OCI-M2 (cell line): ENCODE data around the gene ABCA4.

Experiments
- DNase-seq: peaks from one replicate; lab custom pipeline; 2025; ENCODE audit not compliant: unreplicated experiment; lab: John Stamatoyannopoulos, UW

The ABCA4 gene

DNA sequence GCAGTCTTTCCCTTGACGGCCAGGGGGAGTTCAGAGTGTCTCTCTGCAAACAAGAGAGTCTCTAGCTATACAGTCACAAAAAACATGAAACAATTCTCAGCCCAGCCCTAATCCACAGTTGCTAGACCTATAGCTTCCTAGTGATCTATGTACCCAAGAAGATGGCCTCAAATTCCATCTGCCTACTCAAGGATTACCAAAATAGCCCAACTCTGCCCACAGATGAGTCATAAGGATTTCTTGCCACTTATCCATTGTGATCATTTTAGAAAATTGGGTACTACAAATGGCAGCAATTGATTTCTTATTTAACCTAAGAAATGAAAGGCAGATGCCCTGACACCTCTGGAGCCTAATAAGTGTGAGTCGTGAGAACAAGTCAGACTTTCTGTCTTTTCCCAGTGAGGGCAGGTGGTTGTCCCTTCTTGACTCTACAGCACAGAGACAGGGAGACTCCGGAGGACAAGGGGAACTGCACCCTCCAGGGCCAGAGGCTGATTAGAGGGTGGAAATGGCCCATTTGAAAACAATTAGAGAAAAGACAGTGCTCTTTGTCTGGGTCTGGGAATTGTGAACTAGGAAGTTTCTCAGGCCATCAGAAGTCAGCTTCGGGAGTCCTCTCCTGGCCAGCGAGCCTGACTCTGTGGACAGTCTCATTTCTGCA is 65.4 kb downstream of the ABCA4 start:
- DNase-seq: no peak

DNA sequence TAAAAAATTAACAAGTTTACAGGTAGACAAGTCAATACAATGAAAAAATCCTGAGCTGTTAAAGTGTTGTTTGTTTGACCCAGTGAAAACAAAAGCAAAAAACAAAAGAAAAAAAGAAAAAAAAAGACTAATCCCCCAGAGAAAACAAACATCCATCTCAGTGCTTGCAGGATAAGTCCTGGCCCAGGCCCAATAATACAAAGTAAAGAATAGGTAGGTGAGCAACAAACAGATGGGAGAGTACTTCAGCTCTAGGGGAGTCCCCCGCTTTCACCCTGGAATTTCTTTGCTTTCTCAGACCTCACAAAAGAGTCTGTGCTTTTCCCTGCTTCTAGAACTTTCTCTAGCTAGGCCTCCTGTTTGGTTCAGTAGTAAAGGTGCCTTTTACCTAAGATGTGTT is 70.3 kb downstream of the ABCA4 start:
- DNase-seq: no peak

DNA sequence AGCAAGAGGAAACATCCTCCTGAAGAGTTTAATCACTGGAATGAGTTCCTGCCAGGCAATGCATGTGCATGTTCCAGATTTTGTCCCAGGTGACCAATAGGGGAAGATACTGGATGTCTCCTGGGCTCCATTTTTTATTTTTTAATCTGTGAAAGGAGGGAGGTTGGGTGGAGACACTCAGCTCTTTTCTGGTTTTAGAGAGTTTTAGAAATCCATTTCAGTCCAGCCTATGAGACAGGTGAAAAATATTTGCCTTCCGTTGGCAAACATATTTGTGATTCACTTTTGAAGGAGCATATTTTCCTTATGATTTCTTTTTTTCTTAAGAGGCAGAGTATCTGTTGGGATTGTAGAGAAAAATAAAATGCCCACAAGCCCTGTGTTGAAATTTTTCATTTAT is 70.7 kb downstream of the ABCA4 start:
- no peak for DNase-seq

- no peak for DNase-seq
Observed at GRCh38 chr1:94049791-94050190, 71.2 kb downstream of the ABCA4 start.

- DNase-seq: no peak
Observed at GRCh38 chr1:94048413-94049164, 72.4 kb downstream of the ABCA4 start.

DNA sequence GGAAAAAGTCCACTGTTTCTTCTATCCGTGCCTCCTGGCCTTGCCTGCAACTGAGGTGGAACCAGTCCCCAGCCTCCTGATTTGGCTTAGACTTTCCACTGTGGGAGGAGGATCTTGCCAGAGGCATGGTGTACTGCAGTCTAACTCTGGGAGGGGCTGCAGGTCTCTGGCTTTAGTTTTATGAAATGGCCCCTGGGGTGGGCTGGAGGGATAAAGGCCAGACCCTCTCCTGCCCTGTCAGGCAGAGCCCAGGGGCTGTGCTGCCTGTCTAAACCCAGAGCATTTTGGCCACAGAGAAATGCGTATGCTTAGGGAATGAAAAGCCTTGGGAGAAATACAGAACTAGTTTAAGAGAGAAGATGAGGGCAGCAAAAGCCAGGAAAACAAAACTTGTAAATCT is 73.0 kb downstream of the ABCA4 start:
- DNase-seq: no peak

DNA sequence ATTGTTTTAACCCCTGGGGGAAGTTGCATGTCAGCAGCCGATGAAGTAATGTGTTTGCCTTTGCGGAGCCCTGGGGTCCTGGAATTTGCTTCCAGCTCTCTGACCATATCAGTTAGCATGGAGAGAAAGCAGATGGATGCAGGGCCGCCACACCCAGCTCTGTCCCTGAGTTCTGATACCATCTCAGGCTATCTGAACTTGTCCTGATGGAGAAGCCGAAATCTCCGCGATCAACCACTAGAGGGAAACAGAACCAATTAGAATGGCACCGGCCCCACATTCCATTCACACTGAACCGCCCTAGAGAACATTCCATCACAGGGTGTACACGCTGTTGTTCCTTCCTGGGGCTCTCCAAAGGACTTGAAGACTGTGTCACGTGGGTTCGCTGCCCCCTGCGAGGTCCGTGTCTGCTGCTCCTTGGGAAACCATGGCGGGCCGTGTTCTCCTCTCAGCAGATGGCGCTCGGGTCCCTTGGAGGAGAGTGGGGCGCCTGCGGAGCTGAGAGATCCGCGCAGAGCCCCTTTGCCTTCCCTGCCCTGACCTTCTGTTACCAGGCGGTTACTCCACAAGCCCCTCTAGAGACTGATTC is 75.4 kb downstream of the ABCA4 start:
- DNase-seq: no peak

GRCh38 chr1:94044891-94045290 is 76.1 kb downstream of the ABCA4 start:
- DNase-seq: no peak

DNA sequence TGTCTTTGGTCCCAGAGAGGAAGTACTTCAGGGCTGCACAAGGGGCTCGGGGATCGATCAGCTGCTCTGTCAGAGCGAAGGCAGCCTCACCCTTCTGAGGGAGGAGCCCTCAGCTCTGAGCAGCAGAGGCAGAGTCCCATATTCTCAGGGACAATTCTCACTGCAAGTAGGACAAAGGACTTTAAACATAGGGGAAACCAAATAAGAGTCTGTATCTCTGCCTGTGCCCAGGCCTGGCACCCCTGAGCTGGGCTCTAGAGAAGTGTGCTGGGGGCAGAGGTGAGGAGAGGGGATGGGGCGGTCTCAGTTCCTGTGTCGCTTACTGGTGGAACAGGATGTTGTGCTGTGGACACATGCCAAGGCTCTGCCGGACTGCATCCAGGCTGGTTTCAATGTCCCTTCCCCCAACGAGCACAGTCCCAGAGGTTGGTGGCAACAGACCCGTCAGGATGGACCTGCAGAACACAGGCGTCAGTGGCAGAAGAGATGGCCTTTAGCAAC is 76.6 kb downstream of the ABCA4 start:
- no peak for DNase-seq

DNA sequence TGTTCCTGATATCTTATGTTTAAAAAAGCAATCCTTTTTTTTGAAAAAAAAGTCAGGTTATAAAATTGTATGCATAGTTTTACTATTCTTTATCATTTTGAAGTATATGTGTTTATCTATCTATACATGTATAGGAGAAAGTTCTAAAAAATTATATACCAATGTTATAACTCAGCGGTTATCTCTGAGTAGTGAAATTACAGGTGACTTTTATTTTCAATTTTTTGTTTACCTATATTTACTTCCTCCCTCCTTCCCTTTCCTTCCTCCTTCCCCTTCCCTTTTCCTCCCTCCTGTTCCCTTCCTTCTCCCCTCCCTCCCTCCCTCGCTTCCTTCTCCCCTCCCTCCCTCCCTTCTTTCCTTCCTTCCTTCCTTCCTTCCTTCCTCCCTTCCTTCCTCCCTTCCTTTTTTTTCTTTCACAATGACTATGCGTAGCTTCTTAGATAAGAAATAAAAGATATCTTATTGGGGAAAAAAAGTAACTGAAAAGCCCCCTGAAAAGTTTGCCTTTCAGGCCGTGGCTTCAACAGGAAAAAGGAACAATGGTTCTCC is 77.1 kb downstream of the ABCA4 start:
- no peak for DNase-seq

DNA sequence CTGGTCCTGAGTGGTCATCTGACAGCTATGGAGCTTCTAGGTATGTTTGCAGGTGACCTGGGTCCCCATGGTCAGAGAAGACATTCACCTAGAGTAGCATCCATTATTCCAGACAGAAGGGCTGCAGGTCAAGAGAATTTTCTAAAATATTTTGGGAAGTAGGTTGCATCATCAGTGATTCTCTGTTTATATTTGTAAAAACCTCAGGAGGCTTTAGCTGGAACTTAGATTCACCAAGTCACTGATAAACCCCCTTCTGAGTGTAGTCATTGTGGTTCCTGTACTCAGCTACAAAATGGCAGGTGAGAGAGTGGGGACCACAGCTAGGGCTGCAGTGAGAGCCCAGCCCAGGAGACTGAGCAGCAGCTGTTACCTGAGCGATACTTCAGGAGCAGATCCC is 78.6 kb downstream of the ABCA4 start:
- no peak for DNase-seq

DNA sequence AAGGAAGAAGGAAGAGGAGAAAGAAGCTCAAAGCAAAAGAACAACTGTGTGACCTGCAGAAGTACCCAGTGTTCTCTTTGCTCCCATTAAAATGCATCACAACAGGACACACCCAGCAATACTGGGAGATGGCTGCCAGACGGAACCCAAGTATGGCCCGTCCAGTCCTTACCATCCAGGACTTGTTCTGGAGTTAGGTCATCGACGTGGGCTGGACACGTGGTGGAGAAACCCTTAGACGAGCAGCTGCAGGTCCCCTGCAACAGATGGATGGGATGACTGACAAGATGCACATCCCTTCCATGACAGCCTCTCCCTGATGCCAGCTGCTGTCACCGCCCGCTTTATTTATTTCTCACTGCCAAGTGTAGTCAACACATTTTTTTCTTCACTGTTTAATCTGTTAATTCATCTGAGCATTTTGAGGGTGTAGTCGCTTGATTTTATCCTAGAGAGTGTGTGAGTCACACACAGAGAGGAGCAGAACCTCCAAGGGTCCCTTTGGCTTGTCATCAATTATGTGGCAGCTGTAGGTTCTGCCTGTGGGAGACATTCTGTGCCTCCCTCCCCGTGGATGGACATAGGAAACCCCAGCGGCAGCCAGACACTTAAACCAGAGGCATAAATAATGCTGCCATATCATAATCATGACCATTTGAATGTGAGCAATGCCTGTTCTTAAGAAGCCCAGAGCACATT is 80.9 kb downstream of the ABCA4 start:
- no peak for DNase-seq

- no peak for DNase-seq
Observed at GRCh38 chr1:94039514-94039870, 81.5 kb downstream of the ABCA4 start.

DNA sequence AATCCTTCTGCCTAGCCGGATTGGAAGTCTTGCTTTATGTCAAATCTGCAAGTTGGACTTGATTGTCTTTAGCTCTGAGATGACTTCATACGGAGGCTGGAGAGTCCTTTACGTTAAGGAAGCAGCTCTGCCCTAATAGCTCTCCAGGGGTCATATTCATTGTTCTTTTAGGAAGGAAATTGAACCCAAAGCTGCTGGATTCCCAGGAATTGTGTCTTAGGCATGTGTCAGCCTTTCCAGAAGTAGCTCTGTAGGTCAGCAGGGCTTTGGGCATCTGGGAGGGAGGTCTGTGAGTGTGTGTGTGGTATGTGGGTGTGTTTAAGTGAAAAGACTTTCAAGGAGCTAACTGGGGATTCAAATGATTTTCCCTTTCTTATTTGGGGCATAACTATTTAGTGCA is 82.4 kb downstream of the ABCA4 start:
- DNase-seq: no peak

GRCh38 chr1:94037392-94038229 is 83.3 kb downstream of the ABCA4 start:
- DNase-seq: no peak

DNA sequence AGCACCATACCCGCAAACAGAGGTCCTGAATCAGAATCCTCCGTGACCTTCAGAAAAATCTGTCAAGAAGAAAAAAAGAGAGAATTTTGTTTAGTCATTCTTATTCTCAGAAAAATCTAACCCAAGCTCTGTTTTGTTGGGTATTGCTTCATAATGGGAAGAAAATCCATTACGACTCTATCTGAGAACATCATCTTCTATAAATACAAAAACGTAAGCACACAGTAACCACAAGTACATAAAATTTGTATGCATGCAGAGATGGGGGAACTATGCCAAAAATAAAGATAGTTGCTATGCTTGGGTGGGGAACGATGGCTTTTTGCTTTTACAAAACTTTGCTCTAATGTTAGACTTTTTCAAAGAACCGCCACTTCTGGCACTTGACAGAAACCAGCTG is 84.2 kb downstream of the ABCA4 start:
- DNase-seq: no peak

DNA sequence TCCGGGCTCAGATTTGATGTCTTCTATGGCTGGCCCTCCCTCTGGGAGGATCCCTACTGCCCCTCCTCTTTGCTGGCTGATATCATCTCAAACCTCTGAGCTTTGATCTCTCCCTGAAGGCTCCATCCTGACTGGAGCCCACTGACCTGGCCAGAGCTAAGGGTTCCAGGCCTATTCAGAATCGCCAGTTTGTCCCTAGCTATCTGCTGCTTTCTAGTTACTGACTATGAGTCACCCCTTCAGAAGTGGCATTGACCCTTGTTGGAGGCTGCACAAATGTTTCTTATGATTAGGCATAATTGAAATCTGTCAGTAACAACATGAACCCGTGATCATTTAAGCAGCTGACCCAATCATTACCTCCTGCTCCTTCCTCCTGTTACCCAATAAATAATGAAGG is 87.1 kb downstream of the ABCA4 start:
- no peak for DNase-seq

DNA sequence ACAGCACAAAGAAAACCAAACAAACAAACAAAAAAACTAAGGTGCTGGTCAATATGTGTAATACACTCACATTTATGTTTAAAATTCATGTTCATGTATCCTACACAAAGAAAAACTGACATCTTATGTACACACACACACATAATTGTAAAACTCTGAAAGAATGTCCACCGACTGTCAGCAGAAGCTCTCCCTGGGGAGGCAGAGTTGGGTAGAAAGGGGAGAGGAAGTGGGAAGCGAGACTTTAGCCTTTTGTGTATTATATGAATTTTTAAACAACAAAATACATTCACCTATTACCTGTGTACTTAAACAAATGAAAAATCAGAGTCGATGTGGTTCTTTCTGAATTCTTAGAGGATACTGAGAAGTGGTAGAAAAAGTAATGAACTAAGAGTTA is 88.3 kb downstream of the ABCA4 start:
- no peak for DNase-seq

- DNase-seq: no peak
Observed at GRCh38 chr1:94031591-94031990, 89.4 kb downstream of the ABCA4 start.

GRCh38 chr1:94031154-94031553 is 89.8 kb downstream of the ABCA4 start:
- DNase-seq: no peak
